Measurements from ENCODE around the gene TLCD3A.

Gene TLCD3A

DNA sequence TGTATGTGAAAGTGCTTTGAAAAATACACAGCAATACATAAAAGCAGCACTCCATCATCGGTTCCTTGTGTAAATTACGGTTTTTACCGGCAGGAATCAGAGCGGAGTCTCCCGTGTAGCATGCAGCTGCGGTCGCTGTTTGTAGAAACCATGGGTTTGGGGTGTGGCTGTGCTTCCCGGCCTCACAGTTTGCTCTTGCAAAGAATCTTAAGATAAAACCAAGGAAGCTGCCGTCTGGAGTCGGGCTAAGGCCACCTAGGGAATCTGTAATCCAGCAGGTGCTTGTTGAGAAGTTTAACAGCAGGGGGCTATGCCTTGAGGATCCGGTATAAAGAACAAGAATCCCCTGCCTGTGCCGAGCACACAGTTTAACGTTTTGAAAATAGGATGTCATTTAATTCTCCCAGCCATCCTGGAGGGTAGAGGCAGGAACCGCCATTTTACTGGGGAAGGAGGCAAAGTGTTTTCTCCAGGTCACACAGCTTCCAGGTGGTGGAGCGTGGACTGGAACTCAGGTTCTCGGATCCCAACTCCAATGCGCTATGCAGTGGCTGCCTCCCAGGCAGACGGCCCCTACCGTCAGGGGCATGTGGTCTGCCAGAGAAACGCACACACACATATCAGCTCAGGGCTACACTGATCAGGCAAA, 6.0 kb upstream of the TLCD3A start:
- no peak overlapping the region for H3K4me3 Mint-ChIP-seq
- intact Hi-C loops (cut with micrococcal nuclease): no loop called here
- H3K4me1 Mint-ChIP-seq (ENCODE audit: low read depth): no peaks in the 10 kb centered on the region
- H3K9me3 Mint-ChIP-seq: no peaks in the 10 kb centered on the region
- H3K27ac Mint-ChIP-seq: no peak overlapping the region
- peaks cover 24% of the 10 kb centered on the region for H3K27me3 Mint-ChIP-seq
- H3K36me3 Mint-ChIP-seq (ENCODE audit: low read depth): no peaks in the 10 kb centered on the region

DNA sequence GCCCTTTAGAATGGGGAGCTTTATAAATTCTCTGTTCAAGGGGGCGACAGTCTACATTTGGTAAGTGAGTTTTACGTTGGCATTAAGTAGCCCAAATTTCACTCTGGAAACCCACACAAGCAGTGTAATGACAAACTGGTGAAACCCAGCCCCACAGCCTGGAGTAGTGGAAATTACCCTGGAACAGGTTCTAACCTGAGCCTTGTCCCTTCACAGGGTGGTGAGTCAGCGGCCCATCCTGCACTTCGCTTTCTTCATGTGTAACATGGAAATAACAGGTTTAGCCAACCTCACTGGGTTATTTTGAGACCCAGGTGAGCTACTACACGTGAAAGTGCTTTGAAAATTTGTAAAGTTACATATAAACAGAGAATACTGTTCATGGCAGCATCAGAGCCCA, 3.5 kb upstream of the TLCD3A start:
- intact Hi-C loops (cut with micrococcal nuclease): no loop called here
- Mint-ChIP-seq H3K4me1 (ENCODE audit: low read depth) (peaks cover 12% of the 10 kb centered on the region), H3K27me3 (peaks cover 42% of the 10 kb centered on the region), H3K36me3 (ENCODE audit: low read depth) (no peaks in the 10 kb centered on the region), H3K9me3 (no peaks in the 10 kb centered on the region), H3K4me3 (no peak overlapping the region), H3K27ac (no peak overlapping the region)

DNA sequence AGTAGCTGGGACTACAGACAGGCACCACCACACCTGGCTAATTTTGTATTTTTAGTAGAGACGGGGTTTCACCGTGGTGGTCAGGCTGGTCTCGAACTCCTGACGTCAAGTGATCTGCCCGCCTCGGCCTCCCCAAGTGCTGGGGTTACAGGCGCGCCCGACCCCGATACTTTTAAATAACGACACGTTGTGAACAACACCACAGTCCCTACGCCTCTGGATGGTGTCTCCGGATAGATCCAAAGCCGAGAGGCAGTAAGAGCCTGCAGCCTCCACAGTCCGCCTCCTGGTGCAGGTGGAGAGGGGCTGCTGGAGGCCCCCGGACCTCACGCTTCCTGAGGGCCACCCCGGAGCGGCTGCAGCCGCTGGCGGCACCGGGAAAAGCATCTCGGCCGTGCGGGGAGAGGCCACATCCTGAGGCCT, 741 bp upstream of the TLCD3A start:
- Mint-ChIP-seq H3K4me1 (ENCODE audit: low read depth) (peaks cover 12% of the 10 kb centered on the region), H3K9me3 (no peaks in the 10 kb centered on the region), H3K36me3 (ENCODE audit: low read depth) (no peaks in the 10 kb centered on the region), H3K27ac (no peak overlapping the region), H3K27me3 (peaks cover 48% of the 10 kb centered on the region), H3K4me3 (peak overlapping the region; percentile 64)
- intact Hi-C loops (cut with micrococcal nuclease): no loop called here

DNA sequence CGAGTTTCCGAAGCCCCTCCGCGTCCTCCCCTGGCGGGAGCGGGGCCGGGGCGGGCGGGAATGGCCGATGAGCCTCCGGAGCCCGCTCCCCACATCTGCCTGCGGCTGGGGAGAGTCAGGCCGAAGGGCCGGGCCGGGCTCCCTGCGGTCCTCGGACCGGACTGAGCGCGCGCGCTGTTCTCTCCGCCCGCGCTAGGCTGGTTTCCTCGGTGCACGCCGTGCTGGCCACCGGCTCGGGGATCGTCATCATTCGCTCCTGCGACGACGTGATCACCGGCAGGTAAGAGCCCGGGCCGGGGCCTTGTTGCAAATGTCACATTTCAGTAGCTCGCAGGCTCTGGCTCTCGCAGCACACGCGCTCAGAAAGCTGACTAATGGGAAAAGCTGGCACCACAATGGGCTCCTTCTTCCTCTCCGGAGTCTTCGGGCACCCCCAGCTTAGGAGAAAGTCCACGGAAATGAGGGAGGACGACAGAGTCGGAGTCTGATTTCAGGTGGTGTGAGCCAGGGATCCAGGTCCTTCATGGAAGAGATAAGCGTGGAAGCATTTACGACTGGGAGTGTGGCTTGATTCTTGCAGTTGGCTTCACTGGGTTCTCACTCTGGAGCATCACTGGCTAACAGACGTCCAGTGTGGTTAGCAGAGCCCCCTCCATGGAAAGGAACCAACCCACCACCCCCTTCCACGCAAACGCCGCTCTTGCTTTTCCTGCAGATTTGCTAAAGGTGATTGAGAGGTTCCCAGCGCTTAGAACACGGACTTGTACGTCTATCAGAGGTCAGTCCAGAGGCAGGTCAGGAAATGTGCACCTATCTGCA, 715 bp downstream of the TLCD3A start:
- H3K4me3 Mint-ChIP-seq: peak overlapping the region; percentile 81
- no peak overlapping the region for H3K27ac Mint-ChIP-seq
- no peaks in the 10 kb centered on the region for H3K9me3 Mint-ChIP-seq
- peaks cover 12% of the 10 kb centered on the region for H3K4me1 Mint-ChIP-seq (ENCODE audit: low read depth)
- H3K27me3 Mint-ChIP-seq: peaks cover 44% of the 10 kb centered on the region
- no peaks in the 10 kb centered on the region for H3K36me3 Mint-ChIP-seq (ENCODE audit: low read depth)
- intact Hi-C loops (cut with micrococcal nuclease): no loop called here

DNA sequence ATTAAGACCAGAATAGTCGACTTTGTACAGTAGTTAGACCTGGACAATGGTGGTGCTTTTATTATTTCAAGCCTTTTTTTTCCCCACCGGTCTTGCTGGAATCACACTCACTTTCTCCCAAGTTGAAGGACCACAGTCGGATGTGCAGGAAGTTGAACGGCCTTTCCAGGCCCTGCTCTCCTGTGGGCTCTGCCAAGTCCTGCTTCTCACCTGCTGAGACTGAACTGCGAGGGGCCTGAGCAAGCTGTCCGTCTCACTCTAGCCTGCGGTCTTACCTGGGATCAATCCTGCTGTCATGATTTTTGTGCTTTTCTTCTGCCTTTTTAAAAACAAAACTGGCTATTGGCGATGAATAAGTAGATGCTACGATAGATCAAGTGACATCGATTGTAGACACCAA, 1.3 kb downstream of the TLCD3A start:
- Mint-ChIP-seq H3K36me3 (ENCODE audit: low read depth) (no peaks in the 10 kb centered on the region), H3K27ac (no peak overlapping the region), H3K27me3 (peaks cover 42% of the 10 kb centered on the region), H3K4me3 (no peak overlapping the region), H3K9me3 (no peaks in the 10 kb centered on the region), H3K4me1 (ENCODE audit: low read depth) (peaks cover 12% of the 10 kb centered on the region)
- intact Hi-C loops (cut with micrococcal nuclease): no loop called here

DNA sequence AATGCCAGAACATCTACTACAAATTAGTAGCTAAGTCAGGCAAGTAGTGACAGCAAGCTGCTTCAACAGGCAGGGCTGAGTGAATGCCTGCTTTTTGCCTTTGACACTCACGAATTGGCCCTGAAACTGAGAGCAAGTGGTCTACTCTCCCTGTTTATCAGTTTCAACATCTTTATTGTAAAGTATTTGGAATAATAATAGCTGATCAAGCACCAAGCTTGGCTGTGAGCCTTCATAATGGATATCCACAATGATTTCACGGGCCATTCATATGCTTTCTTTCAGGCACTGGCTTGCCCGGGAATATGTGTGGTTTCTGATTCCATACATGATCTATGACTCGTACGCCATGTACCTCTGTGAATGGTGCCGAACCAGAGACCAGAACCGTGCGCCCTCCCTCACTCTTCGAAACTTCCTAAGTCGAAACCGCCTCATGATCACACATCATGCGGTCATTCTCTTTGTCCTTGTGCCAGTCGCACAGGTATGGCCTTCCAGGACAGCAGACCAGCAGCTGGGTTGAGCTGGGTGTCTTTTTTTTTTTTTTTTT, 5.2 kb downstream of the TLCD3A start:
- Mint-ChIP-seq H3K4me3 (no peak overlapping the region), H3K27ac (no peak overlapping the region), H3K27me3 (peaks cover 23% of the 10 kb centered on the region), H3K4me1 (ENCODE audit: low read depth) (peaks cover 27% of the 10 kb centered on the region), H3K9me3 (no peaks in the 10 kb centered on the region), H3K36me3 (ENCODE audit: low read depth) (peaks cover 13% of the 10 kb centered on the region)
- intact Hi-C loops (cut with micrococcal nuclease): no loop called here

DNA sequence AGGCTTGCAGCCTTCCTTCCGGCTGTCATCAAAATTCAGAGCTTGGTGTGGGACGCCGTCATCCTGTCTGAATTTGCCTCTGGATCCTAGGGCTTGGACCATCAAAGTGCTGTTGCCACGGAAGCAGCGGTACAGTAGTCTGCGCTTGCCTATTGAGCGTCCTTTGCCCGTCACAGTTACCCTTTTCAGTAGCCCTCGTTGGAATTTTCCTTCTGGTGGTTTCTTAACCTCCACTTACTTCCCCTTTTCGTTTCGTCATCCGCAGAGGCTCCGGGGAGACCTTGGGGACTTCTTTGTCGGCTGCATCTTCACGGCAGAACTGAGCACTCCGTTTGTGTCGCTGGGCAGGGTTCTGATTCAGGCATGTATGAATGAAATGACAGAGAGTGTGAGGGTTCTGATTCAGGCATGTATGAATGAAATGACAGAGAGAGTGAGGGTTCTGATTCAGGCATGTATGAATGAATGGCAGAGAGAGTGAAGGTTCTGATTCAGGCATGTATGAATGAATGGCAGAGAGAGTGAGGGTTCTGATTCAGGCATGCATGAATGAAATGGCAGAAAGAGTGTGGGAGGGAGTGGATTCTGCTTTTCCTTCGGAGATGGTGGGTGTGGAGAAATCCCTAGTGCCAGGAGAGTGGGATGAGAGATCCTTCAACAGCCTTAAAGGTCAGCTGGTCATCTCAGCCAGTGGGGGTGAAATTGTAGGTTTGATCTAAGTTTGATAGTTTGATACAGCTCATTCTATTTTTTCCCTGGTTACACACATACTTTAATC, 8.0 kb downstream of the TLCD3A start:
- H3K27ac Mint-ChIP-seq: peak overlapping the region; percentile 80

DNA sequence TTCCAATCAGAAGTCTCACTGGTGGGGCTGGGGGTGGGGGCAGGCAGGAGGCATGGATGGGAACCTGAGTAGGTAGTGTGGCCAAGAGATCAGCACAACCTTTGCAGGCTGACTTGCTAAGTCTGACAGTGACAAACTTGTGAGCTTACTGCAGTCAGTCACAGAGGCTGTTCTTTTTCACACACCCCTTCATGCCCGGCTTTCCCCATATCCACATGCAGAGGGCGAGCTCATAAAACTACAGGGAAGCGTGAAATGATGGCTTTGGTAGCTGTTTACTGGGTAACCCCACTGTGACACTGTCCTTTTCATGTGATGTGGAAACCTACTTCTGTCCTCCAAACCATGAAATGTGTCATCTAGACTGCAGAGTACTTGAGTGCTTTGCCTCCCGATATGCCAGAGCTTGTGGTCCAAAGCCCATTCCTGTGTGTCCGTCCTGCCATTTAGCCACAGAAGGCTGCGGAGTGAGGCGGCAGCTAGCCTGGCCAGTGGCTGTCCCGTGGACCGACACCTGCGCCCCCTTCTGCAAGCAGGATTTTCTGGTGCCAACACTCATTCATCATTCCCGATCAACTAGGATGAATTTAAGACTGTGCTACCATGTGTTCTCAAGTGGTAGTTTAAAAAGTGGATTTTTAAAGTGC, 9.9 kb downstream of the TLCD3A start:
- no peaks in the 10 kb centered on the region for H3K9me3 Mint-ChIP-seq
- peaks cover 15% of the 10 kb centered on the region for H3K4me1 Mint-ChIP-seq (ENCODE audit: low read depth)
- H3K36me3 Mint-ChIP-seq (ENCODE audit: low read depth): peaks cover 59% of the 10 kb centered on the region
- peaks cover 2% of the 10 kb centered on the region for H3K27me3 Mint-ChIP-seq
- intact Hi-C loops (cut with micrococcal nuclease): no loop called here
- no peak overlapping the region for H3K4me3 Mint-ChIP-seq
- no peak overlapping the region for H3K27ac Mint-ChIP-seq

More for the DNA sequence above, 8.0 kb downstream of the TLCD3A start:
- H3K27me3 Mint-ChIP-seq: peaks cover 2% of the 10 kb centered on the region
- intact Hi-C loops (cut with micrococcal nuclease): loop anchor here (1.0 kb wide), 1 partner anchor 25 kb away; no protein-coding TSS in a partner anchor
- H3K36me3 Mint-ChIP-seq (ENCODE audit: low read depth): peaks cover 41% of the 10 kb centered on the region
- no peaks in the 10 kb centered on the region for H3K9me3 Mint-ChIP-seq
- H3K4me3 Mint-ChIP-seq: peak overlapping the region; percentile 50
- H3K4me1 Mint-ChIP-seq (ENCODE audit: low read depth): peaks cover 15% of the 10 kb centered on the region

DNA sequence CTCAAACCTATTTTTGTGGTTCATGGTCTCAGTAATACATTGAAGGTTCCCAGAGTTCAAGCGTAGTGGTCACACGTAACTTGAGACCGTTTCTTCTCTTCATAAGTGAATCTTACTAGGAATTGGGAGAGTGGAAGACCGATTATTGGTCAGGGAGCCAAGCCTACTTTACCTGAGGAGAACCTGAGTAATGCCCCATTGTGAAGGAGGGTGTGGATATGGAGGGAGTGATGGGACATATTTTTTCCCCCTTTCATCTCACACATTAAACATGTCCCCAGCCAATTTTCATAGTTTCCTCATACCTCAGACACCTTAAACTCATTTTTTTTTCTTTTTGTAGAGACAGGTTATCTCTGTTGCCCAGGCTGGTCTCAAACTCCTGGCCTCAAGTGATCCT, 10.7 kb downstream of the TLCD3A start:
- intact Hi-C loops (cut with micrococcal nuclease): no loop called here
- H3K4me1 Mint-ChIP-seq (ENCODE audit: low read depth): peaks cover 15% of the 10 kb centered on the region
- H3K9me3 Mint-ChIP-seq: no peaks in the 10 kb centered on the region
- H3K4me3 Mint-ChIP-seq: no peak overlapping the region
- peaks cover 2% of the 10 kb centered on the region for H3K27me3 Mint-ChIP-seq
- peaks cover 68% of the 10 kb centered on the region for H3K36me3 Mint-ChIP-seq (ENCODE audit: low read depth)
- H3K27ac Mint-ChIP-seq: no peak overlapping the region

DNA sequence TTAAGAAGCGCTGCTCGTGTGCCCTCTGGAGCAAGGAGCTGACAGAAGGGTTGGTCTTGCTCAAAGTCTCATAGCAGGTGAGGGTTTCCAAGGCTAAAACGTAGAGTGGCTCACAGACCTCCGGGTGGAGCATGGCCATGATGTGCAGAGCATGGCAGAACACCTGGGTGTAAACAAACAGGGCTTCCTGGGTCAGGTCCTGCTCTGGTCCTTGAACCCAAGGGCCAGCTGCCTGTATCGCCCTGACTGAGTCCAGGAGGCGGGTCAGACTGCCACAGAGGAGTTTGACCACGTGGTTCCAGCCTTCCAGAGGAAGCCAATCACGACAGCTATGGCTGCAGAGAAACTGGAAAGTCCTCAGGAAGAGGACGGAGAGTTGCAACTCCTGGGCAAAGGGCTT, 12.5 kb downstream of the TLCD3A start:
- Mint-ChIP-seq H3K9me3 (no peaks in the 10 kb centered on the region), H3K4me3 (no peak overlapping the region), H3K27ac (no peak overlapping the region), H3K36me3 (ENCODE audit: low read depth) (peaks cover 73% of the 10 kb centered on the region), H3K27me3 (peaks cover 2% of the 10 kb centered on the region), H3K4me1 (ENCODE audit: low read depth) (peaks cover 28% of the 10 kb centered on the region)
- intact Hi-C loops (cut with micrococcal nuclease): no loop called here

DNA sequence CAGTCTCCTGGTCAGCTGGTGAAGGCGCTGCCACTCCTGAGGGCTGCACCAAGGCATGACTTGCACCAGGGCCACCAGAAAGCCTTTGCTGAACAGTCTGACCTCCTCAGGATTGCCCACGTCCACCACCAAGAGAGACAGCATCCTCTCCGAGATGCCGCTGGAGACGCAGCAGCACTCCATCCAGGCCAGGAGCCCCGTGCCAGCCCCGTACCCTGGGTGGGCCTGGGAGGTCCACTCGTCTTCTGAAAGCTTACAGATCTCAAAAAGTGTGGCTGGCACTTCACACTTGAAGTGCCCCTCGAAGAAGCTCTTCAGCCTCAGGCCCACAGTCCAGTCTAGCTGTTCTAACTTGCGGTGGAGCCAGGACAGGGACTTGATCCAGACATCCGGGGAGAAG, 13.0 kb downstream of the TLCD3A start:
- Mint-ChIP-seq H3K4me3 (no peak overlapping the region), H3K9me3 (no peaks in the 10 kb centered on the region), H3K27me3 (peaks cover 2% of the 10 kb centered on the region), H3K4me1 (ENCODE audit: low read depth) (peaks cover 29% of the 10 kb centered on the region), H3K27ac (no peak overlapping the region), H3K36me3 (ENCODE audit: low read depth) (peaks cover 73% of the 10 kb centered on the region)
- intact Hi-C loops (cut with micrococcal nuclease): no loop called here

DNA sequence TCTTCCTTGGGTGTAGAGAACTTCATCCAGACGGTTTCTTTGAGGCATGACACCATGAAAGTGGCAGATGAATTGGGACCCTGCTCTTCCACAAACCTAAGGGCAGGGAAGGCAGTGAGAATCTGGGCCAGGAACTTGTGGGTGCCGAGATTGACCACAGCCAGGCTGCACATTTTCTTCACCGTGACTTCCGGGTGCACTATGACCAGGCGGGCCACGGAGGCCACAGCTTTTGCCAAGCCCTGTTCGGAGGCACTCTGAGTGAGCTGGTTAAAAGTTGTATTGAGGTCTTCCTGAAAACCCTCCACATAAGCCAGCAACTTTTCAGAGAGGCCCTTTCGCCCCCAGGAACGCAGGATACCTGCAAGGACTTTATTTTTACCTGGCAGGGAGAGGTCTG, 13.8 kb downstream of the TLCD3A start:
- intact Hi-C loops (cut with micrococcal nuclease): no loop called here
- Mint-ChIP-seq H3K9me3 (no peaks in the 10 kb centered on the region), H3K4me3 (no peak overlapping the region), H3K36me3 (ENCODE audit: low read depth) (peaks cover 69% of the 10 kb centered on the region), H3K4me1 (ENCODE audit: low read depth) (peaks cover 29% of the 10 kb centered on the region), H3K27me3 (peaks cover 1% of the 10 kb centered on the region), H3K27ac (no peak overlapping the region)

DNA sequence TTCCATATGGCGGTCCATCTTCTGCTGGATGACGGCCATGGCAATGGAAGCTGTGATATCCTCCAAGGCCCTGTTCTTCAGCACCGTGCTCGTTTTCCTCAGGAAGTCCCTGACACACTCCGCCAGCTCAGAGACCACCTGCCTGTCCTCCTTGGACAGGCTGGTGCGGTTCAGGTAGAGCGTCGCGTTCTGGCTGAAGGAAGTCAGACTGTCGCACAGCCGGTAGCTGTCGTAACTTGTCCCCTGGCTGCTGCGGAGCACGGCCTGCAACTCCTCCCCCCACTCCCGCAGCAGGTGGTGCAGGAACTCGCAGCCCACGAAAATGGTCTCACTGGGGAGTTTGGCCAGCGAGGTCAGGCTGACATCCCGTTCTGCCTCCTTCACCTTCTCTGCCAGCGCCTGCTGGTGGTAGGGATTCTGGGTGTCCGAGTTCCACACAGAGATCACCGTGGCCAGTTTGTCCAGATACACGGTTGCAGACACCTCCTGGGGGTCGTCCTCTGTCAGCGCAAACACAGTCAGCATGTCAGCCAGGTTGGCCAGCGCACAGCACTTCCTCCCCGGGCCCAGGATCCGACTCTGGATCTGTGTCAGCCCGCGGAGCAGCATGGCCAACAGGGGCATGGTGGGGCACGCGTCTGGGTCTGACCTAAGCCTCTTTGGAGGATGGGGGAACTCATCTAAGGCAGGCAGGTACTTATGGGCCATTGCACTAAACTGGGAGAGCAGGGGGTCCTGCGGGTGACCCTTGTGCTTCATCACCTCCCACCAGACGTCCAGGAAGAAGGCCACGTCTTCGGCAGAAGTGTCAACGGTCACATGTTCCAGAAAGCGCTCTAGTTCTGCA, 14.6 kb downstream of the TLCD3A start:
- intact Hi-C loops (cut with micrococcal nuclease): no loop called here
- no peaks in the 10 kb centered on the region for H3K9me3 Mint-ChIP-seq
- H3K4me3 Mint-ChIP-seq: no peak overlapping the region
- no peak overlapping the region for H3K27ac Mint-ChIP-seq
- H3K36me3 Mint-ChIP-seq (ENCODE audit: low read depth): peaks cover 66% of the 10 kb centered on the region
- no peaks in the 10 kb centered on the region for H3K27me3 Mint-ChIP-seq
- H3K4me1 Mint-ChIP-seq (ENCODE audit: low read depth): peaks cover 31% of the 10 kb centered on the region
